NCI-H2227 (cell line): ENCODE measurements around the gene EDA.

Experiments used
- DNase-seq: peaks from one replicate; lab custom pipeline; 2025; ENCODE audit not compliant: unreplicated experiment; lab: John Stamatoyannopoulos, UW

The EDA gene

DNA sequence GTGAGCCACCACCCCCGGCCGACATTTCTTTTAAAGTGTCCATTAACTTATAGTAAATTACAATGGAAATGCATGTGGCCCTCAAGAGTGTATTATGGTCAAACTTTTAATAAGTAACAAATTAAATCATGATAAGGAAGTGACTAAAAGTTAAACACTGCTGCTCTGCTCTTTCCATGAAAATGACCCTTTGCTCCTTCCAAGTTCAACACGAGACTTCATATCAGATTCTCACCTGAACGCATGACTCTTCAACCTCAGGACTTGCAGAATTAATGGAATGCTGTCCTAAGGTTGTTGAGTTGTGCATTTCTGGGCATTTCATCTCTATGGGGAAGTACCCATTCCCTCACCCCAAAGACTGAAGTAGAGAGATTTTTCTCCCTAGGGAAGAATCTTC is 406.7 kb downstream of the EDA start:
- no peak for DNase-seq

DNA sequence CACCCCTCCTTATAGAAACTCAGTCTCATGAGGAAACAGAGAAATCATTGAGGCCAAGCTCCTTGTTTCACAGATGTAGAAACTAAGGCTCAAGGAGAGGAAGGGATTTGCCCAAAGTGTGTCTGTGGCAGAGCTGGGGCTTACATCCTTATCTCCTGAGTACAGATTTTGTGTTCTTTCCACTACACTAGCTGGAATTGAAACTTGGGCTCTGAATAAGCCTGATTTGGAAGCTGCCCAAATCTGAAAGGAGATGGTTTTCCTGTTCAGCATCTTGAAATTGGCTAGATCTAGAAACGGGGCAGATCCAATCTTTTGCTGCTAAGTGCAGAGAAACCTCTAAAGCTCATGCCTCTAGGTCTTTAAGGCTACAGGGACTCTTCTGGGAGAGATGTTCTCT is 409.6 kb downstream of the EDA start:
- DNase-seq = no peak

DNA sequence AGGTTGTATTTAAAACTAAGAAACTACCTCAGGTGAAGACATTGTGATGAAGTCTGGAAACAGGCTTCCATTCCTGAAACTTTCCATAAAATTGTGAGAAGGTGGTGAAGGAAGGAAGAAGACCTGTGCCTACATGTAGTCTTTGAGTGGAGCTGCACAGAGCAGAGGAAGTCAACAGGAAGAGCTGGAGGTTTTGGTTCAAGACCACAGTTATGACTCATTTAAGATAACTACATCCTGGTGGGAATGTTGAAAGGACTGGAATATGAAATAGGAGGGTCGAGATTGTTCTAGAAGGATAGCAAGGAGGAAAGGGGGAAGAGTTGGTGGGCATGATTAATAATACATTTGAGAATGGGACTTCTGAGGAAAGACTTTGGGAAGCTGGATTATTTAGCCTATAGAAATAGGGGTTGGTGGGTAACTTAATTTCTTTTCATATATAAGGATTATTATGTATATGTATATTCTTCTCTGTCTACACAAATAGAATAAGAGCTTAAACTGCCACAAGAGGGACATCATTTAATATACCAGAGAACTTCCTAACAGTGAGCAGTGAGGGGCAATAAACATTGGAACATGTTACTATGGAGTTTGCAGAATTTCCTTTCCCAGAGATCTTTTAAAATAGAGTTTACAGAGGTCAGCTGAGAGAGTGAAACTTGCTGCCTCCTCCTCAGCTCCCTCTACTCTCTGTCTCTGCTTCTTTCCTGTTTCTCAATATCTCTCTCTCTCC is 410.4 kb downstream of the EDA start:
- DNase-seq = no peak

DNA sequence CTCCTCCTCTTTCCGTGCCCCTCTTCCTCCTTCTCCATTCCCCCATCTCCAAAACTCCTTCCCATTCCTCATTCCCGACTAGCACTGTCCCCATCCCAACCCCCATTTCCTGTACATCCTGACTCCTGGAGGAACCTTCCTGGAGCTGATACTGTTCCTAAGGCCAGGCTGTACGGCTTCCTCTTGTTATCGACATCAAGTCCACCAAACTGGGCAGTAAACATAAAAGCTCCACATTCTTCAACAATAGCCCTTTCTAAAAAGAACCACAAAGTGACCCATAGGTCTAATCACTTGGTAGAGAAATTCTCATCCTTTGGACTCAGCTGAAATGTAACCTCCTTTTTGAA is 410.9 kb downstream of the EDA start:
- DNase-seq = no peak

DNA sequence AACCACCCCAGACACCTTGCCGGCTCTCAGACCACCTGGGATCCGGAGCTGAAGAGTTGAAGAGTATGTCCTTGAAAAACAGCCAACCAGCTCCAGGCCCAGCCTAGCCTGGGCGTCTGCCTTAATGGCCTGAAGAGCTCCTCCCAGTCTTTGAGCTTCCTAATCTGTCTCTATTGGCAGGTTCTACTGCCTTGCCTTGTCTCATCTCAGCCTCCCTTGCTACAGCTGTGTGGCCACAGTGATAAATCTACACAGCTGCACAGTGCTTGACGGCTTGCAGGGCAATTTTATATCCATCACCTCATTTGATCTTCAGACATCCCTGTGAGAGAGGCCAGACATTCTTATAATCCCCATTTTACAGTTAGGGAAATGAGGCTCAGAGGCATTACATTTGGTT is 413.9 kb downstream of the EDA start:
- no peak for DNase-seq

DNA sequence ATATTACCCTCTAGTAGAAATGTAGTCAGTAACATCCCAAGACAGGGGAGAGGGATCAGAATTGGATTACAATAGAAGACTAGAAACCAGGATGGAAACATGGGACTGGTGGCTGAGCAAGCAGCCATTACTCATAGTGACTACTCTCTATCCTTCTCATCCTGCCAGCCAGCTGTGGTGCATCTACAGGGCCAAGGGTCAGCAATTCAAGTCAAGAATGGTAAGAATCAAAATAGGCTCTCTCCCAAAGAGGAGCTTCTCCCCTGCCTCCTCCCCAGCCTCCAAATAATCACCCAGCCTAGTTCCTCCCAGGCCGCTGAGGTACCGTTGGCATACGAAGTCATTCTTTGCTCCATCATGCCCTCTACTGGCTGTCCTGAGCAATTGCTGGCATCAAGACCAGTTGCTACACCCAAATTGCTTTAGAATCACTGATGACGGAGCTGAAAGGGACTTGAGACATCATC is 414.4 kb downstream of the EDA start:
- DNase-seq = peak; percentile 62

DNA sequence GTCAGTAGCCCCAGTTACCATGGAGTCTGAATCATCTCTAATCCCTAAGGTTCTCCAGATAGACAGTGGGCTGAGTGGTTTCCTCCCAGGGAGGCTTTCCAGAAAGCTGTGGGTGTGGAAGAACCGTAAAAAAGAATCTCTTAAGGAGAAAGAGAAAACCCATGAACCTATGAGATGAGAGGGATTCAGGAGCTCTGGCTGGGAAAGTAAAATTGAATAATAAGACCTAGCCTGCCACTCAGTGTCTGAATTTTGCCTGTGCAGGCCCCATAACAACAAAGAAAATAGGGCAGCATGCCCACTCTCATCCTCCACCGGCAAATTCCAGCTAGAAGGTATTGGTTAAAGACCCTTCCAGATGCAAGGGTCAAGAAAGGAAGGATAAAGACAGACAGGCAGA is 416.9 kb downstream of the EDA start:
- no peak for DNase-seq

DNA sequence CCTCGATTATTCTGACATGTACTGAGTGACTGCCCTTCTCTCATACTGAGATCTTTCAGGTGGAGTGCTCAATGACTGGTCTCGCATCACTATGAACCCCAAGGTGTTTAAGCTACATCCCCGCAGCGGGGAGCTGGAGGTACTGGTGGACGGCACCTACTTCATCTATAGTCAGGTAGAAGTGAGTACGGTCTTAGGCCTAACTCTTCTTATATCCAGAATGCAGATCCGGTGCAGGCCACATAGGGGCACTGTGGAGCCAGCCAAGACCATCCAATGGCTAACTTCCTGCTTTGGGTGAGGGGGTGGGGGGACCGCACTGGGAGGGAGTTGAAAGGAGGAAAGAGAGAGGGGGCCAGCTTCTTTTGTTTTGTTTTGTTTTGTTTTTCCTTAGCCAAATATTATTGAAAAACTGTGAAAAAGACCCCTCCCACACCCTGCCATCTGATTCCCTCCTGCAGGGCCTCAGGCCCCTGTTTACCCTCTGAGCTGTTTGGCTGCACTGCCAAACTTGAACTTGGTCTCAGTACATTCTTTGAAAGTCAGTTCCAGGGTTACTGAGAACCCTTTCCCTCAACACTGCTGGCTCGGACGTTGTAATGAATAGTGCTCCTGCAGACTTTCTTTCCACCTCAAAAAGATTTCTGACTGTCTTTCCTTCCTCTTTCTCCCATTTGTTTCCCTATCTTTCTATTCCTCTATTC is 417.6 kb downstream of the EDA start:
- peak; percentile 16 for DNase-seq

DNA sequence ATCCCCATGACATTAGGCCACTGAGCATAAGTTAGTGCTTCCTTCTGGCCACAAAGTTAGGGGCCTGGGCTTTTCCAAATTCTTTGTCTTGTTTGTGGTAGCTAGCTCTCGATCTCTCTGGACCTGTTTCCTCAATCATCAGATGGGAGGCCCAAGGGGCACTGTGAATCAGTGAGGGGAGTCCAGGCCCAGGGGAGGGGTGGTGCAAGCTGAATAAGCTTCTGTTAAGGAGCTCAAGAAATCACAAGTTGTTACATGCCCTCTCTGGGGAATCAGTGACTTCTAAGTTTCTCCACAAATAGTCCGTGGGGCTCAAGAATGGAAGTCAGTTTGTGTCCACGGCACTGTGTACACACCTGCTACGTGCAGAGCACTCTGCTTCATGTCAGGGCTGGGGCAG is 418.7 kb downstream of the EDA start:
- no peak for DNase-seq

DNA sequence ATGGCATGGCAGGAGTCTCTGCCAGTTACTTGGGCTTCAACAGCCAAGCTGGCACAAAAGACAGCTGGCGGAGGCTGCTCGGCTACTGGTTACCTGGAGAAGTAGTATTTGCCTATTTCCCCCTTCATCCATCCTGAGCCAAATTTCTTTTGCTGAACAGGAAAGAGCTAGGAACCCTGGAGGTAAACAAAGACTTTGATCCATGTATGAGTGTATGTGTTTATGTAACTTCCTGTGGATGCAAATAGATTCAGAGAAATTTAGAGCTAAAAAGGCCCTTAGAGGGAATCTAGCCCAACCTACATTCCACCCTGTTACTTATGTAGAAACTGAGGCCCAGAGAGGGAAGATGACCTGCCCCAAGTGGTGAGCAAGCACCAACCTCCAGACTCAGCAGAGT is 422.6 kb downstream of the EDA start:
- no peak for DNase-seq

DNA sequence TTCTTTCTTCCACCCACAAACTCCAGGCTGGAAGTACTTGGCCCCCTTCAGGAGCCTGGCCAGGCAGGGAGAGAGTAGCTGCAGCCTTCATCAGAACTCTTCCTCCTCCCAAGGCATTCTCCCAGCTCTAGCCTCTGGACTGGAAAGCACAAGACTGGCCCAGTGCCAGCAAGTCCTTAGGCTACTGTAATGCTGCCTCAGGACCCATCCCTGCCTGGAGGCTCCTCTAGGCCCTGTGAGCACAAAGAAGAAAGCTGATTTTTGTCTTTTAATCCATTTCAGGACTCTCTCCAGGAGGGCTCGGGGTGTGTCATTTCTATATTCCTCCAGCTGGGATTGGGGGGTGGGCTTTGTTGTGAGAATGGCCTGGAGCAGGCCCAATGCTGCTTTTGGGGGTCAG is 423.0 kb downstream of the EDA start:
- no peak for DNase-seq

DNA sequence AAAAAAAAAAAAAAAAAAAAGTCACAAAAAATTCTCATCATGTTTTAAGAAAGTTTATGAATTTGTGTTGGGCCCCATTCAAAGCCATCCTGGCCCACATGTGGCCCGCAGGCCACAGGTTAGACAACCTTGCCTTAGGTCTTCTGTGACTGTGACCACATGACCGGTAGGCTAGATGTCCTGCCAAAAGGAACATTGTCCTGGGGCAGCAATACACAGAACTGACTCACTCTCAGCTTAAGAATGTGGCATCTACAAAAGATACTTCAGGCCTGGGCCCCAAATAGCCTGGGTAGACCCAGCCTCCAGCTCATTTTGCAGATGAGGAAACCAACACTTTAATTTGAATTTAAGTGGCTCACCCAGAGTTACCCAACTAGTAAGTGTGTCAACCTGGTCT is 423.8 kb downstream of the EDA start:
- no peak for DNase-seq

DNA sequence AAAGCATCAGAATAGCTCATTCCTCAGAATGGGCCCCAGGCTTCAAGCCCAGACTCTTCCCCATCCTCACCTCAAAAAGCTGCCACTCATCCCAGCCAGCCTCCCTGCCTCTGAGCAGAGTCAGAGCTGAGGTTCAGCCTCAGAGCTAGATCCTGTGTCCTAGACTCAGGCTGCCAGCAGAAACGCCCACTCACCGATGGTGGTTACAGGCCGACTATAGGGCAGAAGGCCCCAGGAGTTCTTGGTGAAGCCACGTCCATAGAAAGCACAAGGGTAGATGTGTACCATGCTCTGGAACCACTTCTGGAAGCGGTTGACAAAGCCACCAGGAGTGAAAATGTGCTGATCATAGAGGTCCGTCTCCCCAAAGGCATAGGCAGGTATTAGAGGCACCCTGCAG is 426.1 kb downstream of the EDA start:
- DNase-seq = no peak

DNA sequence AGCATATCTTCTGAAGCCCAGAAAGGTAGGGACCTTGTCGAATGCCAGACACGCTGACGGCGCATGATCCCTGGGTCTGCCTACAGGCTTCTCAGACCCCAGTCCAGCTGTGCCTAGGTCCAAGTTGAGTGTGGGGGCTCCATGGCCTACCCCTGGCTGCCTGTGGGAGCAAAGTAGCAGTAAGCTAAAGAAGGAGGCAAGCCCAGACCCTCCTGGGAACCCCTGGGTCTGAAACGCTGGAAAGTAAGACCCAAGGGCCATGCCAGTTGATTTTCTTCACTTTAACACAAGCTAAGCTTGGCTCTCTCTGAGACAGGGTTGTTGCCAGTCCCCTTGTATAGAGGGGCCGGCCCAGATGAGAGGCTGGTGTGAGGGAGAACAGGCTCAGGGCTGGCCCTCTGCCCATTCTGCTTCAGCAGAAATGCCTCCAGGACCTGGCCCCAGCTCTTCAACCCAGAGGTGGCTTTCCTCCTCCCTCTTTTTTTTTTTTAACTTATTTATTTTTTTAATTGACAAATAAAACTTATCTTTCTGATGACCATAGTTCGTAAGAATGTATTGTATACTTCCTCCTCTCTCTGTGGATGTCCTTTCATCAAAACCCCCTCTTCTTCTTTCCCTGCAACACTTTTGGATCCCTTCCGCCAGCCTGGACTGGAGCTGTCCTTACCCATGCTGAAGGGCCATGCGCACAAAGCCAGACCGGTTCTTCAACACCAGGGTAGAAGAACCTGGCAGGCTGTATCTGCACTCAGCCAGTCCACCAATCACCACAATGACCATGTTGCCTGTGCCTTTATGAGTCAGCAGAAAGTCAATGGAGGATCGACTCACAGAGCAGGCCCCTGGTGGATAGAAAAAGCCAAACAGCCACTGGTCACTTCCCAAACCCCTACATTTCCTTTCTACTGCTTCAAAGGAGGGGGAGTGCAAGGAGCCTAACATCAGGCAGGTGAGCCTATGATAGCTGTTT is 426.8 kb downstream of the EDA start:
- no peak for DNase-seq

DNA sequence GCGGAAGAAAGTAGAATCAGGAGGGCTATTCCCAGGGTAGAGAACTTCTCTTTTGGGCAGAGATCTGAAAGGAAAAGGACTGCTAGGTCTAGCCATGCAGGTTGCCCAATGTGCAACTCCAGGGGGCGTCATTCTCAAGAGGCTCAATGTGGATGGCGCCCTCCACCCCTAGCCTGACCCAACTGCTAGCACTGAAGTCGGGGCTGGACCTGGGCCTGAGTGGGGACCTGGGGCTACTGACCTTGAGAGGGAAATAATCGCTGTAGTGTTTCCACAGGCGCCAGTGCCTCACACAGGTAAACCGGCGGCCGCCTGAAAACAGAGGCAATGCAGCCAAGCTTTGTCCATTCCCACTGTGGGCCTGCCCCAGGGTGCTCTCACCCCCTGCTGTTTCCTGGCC is 427.8 kb downstream of the EDA start:
- DNase-seq = no peak

DNA sequence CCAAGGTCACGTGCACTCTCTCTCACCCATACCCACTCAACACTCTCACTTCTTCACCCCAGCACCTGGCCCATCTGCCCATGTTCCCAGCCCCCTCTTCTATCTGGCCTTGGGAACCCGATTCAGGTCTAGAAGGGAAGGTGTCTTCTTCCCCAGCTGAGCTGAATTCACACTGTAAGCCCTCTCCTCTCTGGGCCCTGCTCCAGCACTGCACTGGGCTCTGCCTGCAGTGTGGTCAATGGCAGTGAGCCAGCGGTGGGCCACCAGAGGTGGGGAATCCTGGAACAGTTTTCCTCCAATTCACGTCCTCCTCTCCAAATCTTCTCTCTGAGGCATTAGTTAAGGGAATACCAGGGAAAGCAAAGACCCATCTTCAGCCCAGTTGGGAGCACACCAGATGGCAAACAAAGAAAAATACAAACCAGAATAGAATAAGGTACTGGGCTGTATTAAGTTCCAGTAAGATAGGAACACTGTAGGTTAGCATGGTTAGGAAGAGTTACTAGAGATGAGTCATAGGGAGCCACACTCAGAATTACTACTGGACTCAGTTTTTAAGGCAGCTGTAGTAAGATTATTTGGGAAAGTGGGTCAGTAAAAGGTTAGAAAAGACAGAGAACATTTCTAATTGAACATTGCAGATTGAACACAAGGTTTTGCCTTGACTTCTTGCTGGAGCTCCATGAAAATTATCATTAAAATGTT is 428.8 kb downstream of the EDA start:
- no peak for DNase-seq

DNA sequence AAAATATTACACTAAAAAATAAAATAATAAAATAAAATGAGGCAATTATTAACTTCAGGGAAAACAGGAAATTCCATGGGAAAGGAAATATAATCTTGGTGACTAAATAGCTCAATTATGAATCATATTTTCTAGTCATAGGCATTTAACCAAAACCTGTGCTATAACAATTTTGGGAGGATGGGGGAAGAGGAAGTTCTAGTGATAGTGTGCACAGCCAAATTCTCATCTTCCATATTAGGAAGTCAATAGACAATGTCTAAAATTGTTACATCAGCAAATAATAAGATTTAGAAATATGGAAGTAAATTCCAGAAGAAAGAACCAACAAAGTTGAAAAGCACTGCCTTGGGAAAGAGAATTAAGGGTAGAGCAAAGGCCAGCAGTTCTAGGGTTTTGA is 431.1 kb downstream of the EDA start:
- no peak for DNase-seq

DNA sequence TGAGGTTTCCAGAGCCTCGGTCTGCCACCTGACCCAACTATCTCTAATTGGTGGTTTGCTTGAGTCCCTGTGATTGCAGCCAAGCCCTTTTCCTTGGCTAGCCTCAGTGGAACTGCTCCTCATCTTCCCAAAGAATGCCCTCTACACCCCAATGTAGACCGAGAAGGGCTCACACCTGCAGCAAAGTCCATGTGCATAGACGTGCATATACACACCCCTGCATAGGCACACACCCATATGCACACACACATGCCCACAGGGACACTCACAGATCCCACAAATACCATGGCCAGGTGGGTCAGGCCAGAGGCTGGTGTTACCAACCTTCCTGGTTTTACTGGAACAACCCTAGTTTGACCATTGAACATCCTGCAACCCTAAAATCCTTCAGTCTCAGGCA is 433.5 kb downstream of the EDA start:
- no peak for DNase-seq

DNA sequence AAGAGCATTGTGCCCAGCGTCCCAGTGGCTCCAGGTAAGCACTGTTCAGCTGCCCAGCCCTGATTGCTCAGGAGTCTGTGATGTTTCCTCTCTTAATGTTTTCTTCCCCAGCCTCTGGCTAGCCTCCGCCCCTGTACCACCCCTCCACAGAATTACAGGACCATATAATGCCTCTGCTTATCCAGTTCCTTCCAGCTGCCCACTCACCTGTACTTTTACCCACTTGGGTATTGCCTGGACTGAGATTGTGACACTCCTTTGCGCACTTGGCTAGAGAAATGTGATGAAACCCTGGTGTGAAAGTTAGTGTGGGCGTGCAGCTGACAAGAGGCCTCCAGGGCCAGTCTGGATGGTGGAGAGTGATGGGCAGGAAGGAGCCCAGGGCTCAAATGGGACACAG is 434.0 kb downstream of the EDA start, which contains the start of gene AWAT2:
Gene AWAT2, minus strand, starts transcription at position 14 of the 400 bp plus-strand sequence. Its CDS starts 6 bp downstream, at position 8.
- DNase-seq = no peak

DNA sequence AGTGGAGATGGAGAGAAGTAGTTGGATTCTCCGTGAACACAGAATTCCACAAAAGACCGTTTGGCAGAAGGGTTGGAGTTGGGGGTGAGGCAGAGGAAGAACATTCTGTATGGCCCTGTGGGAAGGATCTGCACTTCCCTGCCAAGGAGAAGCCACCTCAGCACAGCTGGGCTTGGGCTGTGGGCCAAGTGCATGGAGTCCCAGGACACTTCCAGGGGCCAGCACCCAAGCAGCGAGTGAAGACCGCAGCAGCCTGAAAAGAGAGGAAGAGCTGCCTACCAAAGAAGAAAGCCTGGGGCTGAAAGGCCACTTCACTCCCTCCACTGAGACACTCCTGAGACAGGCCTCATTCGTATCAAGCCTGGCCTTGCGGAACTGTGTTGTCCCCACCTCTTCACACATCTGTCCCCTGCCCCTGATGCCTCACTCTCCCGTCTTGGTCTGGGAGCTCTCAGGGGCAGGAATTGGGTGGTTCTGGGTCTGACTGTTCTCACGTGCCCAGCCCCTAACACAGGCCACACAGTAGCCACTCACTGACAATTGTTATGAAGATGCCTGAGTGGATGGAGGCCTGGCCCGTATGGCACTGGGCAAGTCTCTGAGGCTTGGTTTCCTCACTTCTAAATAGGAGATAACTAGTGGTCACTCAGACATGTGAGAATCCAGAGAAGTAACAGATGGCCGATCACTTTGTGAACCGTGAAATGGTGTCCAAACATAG is 437.1 kb downstream of the EDA start:
- no peak for DNase-seq
